SW 1271 (cell line): ENCODE measurements around the gene HIRA.
"Not testable (repeated sequence)": the region's sequence is repeated elsewhere in the genome, so short reads cannot be mapped to it uniquely, and the experiment has no call there.

ENCODE experiments used
- DNase-seq, 2 experiments: peaks; one replicate each; lab custom pipeline; 2025; lab: John Stamatoyannopoulos, UW

The HIRA gene

GRCh38 chr22:19463491-19464469 is 32.2 kb upstream of the HIRA start:
- DNase-seq: no peak

- no peak for DNase-seq
Observed at GRCh38 chr22:19463008-19463407, 31.5 kb upstream of the HIRA start.

- no peak for DNase-seq
Observed at GRCh38 chr22:19461506-19461905, 30.0 kb upstream of the HIRA start.

DNA sequence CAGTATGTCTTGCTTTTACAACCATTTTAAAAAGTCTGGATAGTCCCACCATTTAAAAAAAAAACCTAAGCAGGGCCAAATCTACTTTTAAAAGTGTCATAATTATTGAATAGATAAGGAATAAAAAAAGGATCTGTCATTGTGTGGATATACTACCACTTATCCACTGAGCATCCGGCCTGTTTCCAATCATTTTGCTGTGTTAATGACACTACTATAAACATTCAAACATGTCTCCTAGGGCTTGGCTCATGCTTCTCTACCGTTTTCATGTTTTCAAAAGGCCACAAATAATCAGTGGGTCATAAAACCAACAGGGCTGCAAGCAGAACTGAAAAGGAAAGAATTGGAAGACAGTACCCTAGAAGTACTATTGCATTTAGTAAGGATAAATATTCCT is 28.5 kb upstream of the HIRA start:
- DNase-seq: no peak

DNA sequence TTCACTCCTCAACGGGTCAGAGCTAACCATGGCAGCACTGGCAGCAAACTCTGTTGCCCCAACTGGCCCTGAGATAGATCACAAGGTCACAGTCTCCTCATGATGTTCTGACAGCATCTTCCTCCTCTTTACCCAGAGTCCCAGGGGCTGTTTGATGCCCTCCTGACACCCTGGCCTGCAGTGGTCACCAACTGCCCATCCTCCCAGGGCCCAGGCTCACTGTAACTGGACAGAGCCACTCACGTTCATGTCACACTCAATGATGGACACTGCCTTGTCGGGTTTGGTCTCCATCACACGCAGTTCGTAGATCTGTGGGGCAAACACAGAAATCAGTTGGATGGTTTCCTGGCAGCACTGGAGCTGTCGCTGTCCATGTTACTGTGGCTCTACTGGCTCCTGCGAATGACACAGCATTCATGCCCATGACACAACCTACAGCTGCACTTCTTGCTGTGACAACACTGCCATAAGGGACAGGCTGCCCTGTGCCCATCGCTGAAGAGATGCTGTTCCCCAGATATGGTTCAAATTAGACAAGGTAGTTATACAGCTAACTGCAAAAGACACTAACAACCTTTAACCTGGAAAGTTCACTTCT is 26.4 kb upstream of the HIRA start:
- no peak for DNase-seq

DNA sequence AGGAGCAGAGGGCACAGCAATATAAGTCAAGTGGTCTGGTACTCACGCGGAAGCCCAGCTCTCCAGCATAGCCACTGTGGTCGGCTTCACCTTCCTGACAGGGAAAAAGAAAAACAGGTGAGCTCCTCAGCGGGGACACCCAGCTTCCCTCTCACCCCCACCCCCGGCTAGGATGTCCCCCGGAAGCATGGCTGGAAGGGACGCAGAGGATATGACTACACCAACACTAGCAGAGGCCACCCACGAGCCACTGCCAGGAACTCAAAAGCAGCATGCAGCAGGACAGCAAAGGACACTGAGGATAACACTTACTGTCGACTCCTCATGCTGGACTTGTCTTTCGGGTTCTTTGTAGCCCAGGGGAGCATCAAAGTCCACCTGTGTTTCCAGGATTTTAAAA is 25.0 kb upstream of the HIRA start:
- no peak for DNase-seq

DNA sequence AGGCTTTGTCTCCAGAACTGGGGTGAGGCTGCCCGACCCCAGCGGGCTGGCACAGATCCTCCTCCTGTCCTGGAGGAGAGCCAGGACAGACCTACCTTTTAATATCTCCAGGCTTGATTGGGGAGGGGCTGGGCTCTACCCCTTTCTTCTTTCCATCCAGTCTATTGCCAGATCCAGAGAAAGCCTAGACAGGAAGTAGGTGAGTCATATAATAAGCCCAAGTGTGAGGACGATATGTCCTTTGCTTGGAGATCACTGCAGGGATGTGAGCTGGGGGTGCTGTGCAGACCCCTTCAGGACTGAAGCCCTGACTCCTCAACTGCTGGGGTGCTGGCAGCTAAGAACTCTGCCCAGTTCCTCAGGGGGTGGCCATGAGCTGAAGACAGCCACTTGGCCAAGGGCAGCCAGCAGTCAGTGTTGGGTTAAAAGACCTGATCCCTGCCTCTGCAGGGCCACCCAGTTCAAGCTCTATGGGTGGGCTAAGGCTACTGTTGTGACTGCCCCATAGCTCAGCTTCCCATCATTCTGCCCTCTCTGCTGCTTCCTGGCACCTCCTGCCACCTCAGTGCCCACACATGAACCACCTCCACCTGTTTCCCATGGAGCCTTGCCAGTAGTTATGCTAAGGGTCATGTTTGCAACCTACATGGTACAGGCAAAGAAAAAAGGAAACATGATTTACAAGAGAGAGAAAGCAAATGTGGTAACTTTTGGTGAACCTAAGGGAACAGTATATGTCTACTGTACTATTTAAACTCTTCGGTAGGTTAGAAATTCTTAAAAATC is 24.2 kb upstream of the HIRA start:
- no peak for DNase-seq

DNA sequence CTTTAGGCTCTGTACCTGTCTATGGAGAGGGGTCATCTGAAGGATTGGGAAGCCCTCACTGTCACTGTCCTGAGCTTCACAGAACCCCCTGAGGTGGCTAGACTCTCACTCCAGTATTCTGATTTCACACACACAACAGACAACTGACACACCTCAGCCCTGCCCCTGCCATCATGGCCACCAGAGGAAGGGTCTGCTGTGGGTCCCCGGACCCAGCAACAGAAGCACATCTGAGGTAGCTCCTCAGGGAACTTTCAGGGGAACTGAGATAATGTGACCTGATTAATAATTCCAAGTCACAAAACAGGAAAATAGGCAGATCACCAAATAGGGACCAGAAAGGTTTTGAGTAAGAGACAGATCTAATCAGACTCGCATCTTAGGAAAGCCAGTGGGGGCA is 23.5 kb upstream of the HIRA start:
- no peak for DNase-seq

- DNase-seq: no peak
Observed at GRCh38 chr22:19454156-19454555, 22.6 kb upstream of the HIRA start.

- DNase-seq: no peak
Observed at GRCh38 chr22:19453718-19454117, 22.2 kb upstream of the HIRA start.

GRCh38 chr22:19451570-19451969 is 20.0 kb upstream of the HIRA start:
- DNase-seq: no peak

DNA sequence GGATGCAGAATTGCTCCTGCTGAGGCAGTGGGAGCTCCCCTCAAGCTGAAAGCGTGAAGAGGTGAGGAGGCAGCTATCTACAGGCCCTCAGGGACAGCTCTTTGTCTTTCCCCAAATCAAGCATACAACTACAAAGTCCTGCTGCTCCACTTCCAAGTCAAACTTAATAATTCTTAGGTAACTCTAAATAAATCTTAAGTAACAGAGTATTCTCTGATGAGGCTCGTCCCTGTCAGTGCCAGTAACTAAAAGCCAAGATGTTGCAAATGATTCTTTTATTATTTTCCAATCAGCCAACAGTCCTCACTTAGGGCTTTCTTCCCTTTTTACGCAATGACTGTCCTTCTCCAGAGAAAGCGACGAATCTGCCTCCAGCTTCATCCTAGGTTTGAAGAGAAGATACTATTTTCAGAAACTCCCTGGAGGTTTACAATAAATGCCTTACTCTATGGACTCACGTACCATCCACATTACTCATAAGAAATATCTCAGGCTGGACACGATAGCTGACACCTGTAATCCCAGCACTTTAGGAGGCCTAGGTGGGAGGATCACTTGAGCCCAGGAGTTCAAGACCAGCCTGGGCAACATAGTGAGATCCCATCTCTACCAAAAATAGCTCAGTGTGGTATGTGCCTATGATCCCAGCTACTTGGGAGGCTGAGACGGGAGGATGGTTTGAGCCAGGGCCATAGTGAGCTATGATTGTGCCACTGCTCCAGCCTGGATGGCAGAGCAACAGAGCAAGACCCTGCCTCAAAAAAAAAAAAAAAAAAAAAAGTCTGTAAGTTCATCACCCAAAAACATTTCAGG is 19.0 kb upstream of the HIRA start:
- no peak for DNase-seq

DNA sequence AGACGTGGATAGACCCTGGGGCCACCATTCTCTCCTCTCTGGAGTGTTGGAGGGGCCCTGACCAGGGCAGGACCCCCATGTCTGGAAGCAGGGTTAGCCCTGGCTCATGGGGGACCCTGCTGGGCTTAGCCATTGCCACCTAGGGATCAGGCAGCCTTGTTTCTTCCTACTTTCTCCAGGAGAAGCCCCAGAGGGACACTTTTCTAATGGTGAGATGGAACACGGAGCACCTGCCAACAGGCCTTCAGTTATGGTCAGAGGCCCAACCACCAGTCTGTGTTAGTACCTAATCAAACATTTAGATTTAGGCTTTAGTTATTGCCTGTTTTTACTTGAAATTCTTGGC is 17.9 kb upstream of the HIRA start:
- no peak for DNase-seq

DNA sequence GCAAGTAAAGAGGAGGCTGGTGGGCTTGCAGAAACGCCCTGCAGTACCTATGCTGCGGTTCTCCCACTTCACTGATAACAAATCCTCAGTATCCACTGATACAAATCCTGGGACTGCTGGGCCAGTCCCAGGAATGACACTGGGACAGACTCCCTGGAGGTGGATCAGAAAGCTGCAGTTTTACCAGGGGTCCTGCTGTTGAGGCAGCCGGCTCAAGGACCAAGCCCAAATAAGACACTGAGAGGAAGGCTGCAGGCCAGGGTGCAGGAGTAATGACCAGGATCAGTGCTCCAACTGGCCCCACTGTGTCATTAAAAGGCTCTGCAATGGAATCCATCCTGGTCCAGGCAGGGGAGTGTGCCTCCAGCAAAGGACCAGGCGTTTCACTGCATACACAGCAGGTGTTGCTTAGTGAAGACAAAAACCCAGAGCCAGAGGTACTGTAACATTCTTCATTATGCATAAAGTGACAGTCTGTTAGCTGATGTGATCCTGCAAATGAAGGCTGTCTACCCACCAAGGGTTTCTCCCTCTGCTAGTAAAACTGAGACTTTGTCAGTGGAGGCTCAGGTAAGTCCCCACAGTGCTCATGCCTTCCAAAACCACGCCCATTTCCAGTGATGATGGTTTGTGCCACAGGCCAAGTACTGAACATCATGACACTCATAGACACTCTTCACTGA is 17.3 kb upstream of the HIRA start:
- no peak for DNase-seq

DNA sequence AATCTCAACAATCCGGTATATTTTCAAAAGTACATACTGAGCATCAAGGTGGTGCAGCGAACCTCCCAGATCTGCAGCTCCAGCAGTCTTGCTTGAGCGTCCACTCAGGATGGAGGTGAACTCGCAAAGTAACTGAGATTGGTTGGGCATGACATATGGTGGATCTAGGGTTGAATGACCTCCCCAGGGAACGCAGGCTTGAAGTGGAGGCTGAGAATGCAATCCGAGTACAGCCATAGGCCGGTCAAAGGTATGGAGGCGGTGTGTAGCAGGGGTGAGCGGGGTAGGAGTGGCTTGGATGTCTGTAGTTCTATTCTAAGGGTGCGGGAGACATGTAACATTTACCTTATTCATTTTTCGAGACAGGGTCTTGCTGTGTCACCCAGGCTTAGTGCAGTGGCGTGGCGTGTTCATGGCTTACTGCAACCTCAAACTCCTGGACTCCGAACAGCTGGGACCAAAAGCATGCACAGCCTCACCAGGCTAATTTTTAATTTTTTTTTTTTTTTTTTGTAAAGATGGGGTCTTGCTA is 16.6 kb upstream of the HIRA start:
- peak in 1 of 2 experiments; percentile 20 for DNase-seq

GRCh38 chr22:19447330-19448075 is 16.0 kb upstream of the HIRA start, which contains the start of gene C22orf39:
Gene C22orf39 (minus strand): TSS chr22:19447711. CDS start chr22:19447688, 23 bp downstream.
- peak; percentile 66 to 91 for DNase-seq

DNA sequence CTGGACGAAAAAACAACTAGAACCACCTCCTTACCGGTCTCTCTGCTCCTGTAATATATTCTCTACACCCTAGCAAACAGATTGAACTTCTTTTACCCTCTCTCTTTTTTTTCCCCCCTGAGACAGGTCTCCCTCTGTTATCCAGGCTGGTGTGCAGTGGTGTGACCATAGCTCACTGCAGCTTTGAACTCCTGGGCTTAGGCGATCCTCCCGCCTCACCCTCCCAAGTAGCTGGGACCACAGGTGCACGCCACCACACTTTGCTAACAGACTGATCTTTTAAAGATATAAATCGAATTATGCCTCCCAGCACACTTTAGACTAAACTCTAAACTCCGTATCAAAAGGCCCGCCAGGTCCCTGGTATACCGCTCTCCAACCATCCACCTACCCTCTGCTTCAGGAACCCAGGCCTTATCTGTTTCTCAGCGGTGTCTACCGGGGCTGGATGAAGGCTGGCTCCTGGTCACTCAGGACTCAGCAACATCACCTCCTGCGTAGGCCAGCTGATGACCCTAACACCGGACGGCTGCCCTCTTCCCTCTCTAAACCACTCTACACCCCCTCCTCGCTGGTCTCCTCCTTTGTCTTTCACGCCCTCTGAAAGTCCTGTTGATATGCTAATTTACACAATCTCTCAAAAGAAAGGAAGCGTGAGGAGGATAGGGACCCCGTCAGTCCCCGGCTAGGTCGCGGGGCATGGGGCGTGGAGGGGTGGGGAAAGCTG is 15.2 kb upstream of the HIRA start:
- DNase-seq: peak in 1 of 2 experiments; percentile 21

- not testable (repeated sequence) for DNase-seq
Observed at GRCh38 chr22:19445279-19445982, 13.9 kb upstream of the HIRA start.
